Activated naive CD4-positive, alpha-beta T cell treated with anti-CD3 and anti-CD28 coated beads for 36 hours (primary cell): Measurements from ENCODE around the gene SMIM38. TPM values are rescaled to one million over a fixed set of nuclear protein-coding genes. Genes with fewer than 3 reads are reported as not detected.

Experiments
- CTCF ChIA-PET: fragments of 350-600 bp; sonication (Branson Sonifier 250); formaldehyde crosslinking; loops from one replicate; lab custom pipeline; 2021; ENCODE audit warnings: antibody characterized with exemption; lab: Charles Lee
- DNase-seq: peaks from one replicate; pipeline ENCODE4 v3.0.0-alpha.2; 2020
- H3K27ac Mint-ChIP-seq: one replicate; pipeline ENCODE4 v1.8.0; 2021; ENCODE audit warnings: mild to moderate bottlenecking, mixed read lengths
- H3K27me3 Mint-ChIP-seq: one replicate; pipeline ENCODE4 v1.8.0; 2021; ENCODE audit warnings: low read depth, mixed read lengths
- H3K36me3 Mint-ChIP-seq: one replicate; pipeline ENCODE4 v1.8.0; 2021; ENCODE audit warnings: low read depth, mixed read lengths
- H3K4me1 Mint-ChIP-seq: one replicate; pipeline ENCODE4 v1.8.0; 2021; ENCODE audit warnings: low read depth, mixed read lengths
- H3K4me3 Mint-ChIP-seq: one replicate; pipeline ENCODE4 v1.8.0; 2021; ENCODE audit warnings: mild to moderate bottlenecking, moderate library complexity, mixed read lengths
- H3K9me3 Mint-ChIP-seq: one replicate; pipeline ENCODE4 v1.8.0; 2021; ENCODE audit warnings: mixed read lengths
- intact Hi-C: fragments of 100-400 bp; cut with micrococcal nuclease; formaldehyde crosslinking; loops from one replicate; pipeline ENCODE4 v1.15.1; 2023
- total RNA-seq, 2 experiments: library from RNA; stranded (reverse); gene quantifications; one replicate each; pipeline ENCODE4 v1.2.3, GENCODE V29; 2021

Gene SMIM38
- total RNA-seq, 2 experiments from 2014 or later, result 0.12 to 0.17 TPM

GRCh38 chr11:69186316-69187260 is 30.9 kb downstream of the SMIM38 start:
- H3K36me3 Mint-ChIP-seq, result no peaks in the 10 kb centered on the region
- H3K27ac Mint-ChIP-seq, result no peak overlapping the region
- no peaks in the 10 kb centered on the region for H3K27me3 Mint-ChIP-seq
- H3K4me1 Mint-ChIP-seq, result no peaks in the 10 kb centered on the region
- no peak overlapping the region for H3K4me3 Mint-ChIP-seq
- CTCF ChIA-PET, result no interaction called here
- H3K9me3 Mint-ChIP-seq, result peaks cover 10% of the 10 kb centered on the region
- intact Hi-C loops, result no loop called here
- DNase-seq, result no peak

- Mint-ChIP-seq H3K27me3 (no peaks in the 10 kb centered on the region), H3K27ac (no peak overlapping the region), H3K4me1 (peaks cover 1% of the 10 kb centered on the region), H3K4me3 (no peak overlapping the region), H3K36me3 (no peaks in the 10 kb centered on the region), H3K9me3 (peaks cover 10% of the 10 kb centered on the region)
- DNase-seq, result no peak
- CTCF ChIA-PET, result no interaction called here
- intact Hi-C loops, result no loop called here
These were observed 31.9 kb downstream of the SMIM38 start for GRCh38 chr11:69187540-69188065.

- no peak overlapping the region for H3K27ac Mint-ChIP-seq
- H3K9me3 Mint-ChIP-seq, result peaks cover 10% of the 10 kb centered on the region
- H3K36me3 Mint-ChIP-seq, result no peaks in the 10 kb centered on the region
- no peaks in the 10 kb centered on the region for H3K27me3 Mint-ChIP-seq
- no peak overlapping the region for H3K4me3 Mint-ChIP-seq
- H3K4me1 Mint-ChIP-seq, result peaks cover 5% of the 10 kb centered on the region
- intact Hi-C loops, result no loop called here
- CTCF ChIA-PET, result no interaction called here
- DNase-seq, result no peak
These were observed 33.3 kb downstream of the SMIM38 start for GRCh38 chr11:69189059-69189458.

DNA sequence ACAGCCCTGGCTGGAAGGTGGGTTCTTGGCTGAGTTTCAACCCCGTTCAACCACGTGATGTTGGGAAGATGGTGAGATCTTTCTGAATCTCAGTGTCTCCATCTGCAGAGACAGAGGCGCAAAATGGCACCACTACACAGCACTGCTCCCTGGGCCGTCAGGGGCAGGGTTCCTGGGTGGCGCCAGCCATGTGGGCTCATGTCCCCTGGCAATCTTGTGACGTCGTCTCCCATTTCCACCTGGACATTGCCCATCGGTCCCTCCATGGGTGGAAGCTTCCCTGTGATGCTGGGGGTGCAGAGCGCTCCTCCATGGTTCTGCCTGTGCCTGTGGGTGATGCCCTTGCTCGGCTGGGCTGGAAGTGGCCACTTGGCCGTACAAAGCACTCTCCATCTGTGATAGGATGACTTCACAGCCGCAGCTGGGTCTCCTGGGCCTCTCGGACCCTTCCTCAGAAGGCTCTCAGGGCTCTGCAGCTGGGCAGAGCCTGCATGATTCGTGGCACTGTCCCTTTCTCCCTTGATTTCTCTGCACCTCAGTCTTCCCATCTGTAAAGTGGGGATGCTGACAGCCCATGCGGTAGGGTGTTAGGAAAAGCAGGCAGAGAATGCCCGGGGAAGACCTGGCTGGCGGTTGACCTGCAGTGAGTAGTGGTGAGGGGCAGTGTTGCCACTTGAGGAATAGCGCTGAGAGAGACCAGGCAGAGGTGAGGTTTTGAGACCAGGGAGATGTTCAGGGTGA is 35.2 kb downstream of the SMIM38 start:
- H3K4me3 Mint-ChIP-seq, result no peak overlapping the region
- no peaks in the 10 kb centered on the region for H3K36me3 Mint-ChIP-seq
- H3K27me3 Mint-ChIP-seq, result no peaks in the 10 kb centered on the region
- H3K4me1 Mint-ChIP-seq, result peaks cover 5% of the 10 kb centered on the region
- H3K9me3 Mint-ChIP-seq, result peaks cover 16% of the 10 kb centered on the region
- CTCF ChIA-PET, result no interaction called here
- DNase-seq, result no peak
- intact Hi-C loops, result no loop called here
- no peak overlapping the region for H3K27ac Mint-ChIP-seq

DNA sequence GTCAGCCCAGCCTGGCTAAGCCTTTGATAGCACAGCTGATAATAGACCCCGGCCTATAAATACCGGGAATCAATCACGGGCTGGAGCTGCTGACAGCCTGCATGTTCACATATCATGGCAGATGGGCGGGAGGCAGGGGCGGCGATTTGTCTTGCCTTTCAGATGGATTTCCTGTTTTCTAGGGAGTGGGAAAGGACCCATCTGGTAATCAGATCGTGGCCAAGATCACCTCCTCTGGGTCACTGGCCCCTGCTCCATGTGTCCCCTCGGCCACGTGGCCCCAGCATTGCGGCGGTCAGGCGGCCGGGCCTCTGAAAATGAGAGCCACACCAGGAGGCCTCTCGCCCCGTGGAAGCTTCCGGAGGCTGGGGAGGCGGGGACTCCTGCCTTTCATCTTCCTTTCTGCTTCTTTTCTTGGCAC is 36.6 kb downstream of the SMIM38 start:
- CTCF ChIA-PET, result no interaction called here
- Mint-ChIP-seq H3K9me3 (peaks cover 16% of the 10 kb centered on the region), H3K4me3 (no peak overlapping the region), H3K36me3 (no peaks in the 10 kb centered on the region), H3K27ac (no peak overlapping the region), H3K4me1 (peaks cover 5% of the 10 kb centered on the region), H3K27me3 (no peaks in the 10 kb centered on the region)
- no peak for DNase-seq
- intact Hi-C loops, result no loop called here

GRCh38 chr11:69193151-69193550 is 37.4 kb downstream of the SMIM38 start:
- Mint-ChIP-seq H3K27me3 (no peaks in the 10 kb centered on the region), H3K36me3 (no peaks in the 10 kb centered on the region), H3K27ac (no peak overlapping the region), H3K4me1 (peaks cover 5% of the 10 kb centered on the region), H3K9me3 (peaks cover 12% of the 10 kb centered on the region), H3K4me3 (no peak overlapping the region)
- intact Hi-C loops, result no loop called here
- CTCF ChIA-PET, result no interaction called here
- no peak for DNase-seq

- intact Hi-C loops, result no loop called here
- Mint-ChIP-seq H3K4me3 (no peak overlapping the region), H3K27ac (no peak overlapping the region), H3K9me3 (peaks cover 9% of the 10 kb centered on the region), H3K27me3 (no peaks in the 10 kb centered on the region), H3K4me1 (peaks cover 5% of the 10 kb centered on the region), H3K36me3 (no peaks in the 10 kb centered on the region)
- CTCF ChIA-PET, result no interaction called here
- DNase-seq, result no peak
These were observed 37.9 kb downstream of the SMIM38 start for GRCh38 chr11:69193629-69194028.

DNA sequence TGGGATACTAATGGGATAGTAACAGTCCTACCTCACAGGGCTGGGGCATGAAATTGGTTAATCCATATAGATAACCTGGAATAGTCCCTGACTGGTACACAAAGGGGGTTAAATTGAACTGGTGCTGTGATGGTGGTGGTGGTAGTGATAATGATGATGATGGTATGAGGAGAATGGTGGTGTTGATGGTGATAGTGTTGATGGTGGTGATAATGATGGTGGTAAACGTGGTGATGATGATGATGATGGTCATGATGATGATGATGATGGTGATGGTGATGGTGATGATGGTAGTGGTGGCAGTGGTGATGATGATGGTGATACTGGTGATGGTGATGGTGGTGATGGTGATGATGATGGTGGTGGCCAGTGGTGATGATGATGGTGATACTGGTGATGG is 38.7 kb downstream of the SMIM38 start:
- DNase-seq, result no peak
- intact Hi-C loops, result no loop called here
- Mint-ChIP-seq H3K9me3 (peaks cover 6% of the 10 kb centered on the region), H3K4me3 (no peak overlapping the region), H3K36me3 (no peaks in the 10 kb centered on the region), H3K27me3 (no peaks in the 10 kb centered on the region), H3K27ac (no peak overlapping the region), H3K4me1 (peaks cover 8% of the 10 kb centered on the region)
- CTCF ChIA-PET, result no interaction called here

DNA sequence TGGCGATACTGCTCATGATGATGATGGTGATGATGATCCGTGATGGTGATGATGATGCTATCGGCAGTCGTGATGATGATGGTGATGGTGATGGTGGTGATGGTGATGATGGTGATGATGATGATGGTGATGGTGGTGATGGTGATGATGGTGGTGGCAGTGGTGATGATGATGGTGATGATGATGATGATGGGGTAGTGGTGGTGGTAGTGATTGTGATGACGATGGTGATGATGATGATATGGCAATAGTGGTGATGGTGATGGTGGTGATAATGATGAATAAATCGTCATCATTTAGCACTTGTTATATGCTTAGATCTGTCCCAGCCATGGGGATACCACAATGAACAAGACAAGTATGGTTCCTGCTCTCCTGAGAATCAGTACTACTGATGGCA is 39.2 kb downstream of the SMIM38 start:
- Mint-ChIP-seq H3K9me3 (peaks cover 6% of the 10 kb centered on the region), H3K27ac (no peak overlapping the region), H3K36me3 (no peaks in the 10 kb centered on the region), H3K27me3 (no peaks in the 10 kb centered on the region), H3K4me1 (peaks cover 10% of the 10 kb centered on the region), H3K4me3 (no peak overlapping the region)
- CTCF ChIA-PET, result no interaction called here
- intact Hi-C loops, result no loop called here
- no peak for DNase-seq

GRCh38 chr11:69195824-69196782 is 40.4 kb downstream of the SMIM38 start:
- Mint-ChIP-seq H3K9me3 (peaks cover 6% of the 10 kb centered on the region), H3K27ac (no peak overlapping the region), H3K4me3 (no peak overlapping the region), H3K4me1 (peaks cover 10% of the 10 kb centered on the region), H3K27me3 (no peaks in the 10 kb centered on the region), H3K36me3 (no peaks in the 10 kb centered on the region)
- no peak for DNase-seq
- CTCF ChIA-PET, result no interaction called here
- intact Hi-C loops, result no loop called here

DNA sequence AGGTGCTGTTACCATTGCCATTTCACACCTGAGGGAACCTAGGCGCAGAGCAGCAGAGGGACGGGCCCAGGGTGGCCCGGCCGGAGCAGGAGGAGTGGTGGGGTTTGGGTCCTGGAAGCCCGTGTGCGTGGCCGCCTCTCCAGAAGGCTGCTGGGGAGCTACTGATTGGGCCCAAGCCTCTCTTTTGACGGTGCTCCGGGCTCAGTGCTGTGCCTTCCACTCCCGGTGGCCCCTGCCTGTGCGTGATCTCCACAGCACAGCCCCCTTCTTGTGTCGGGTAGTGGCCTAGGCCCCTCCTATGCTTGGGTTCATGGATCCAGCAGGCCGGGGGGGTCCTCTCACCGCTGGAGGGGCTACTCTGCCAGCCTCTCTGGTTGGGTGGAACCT is 41.0 kb downstream of the SMIM38 start:
- no peak overlapping the region for H3K27ac Mint-ChIP-seq
- H3K9me3 Mint-ChIP-seq, result peaks cover 6% of the 10 kb centered on the region
- DNase-seq, result no peak
- CTCF ChIA-PET, result no interaction called here
- H3K27me3 Mint-ChIP-seq, result no peaks in the 10 kb centered on the region
- intact Hi-C loops, result no loop called here
- H3K4me1 Mint-ChIP-seq, result peaks cover 10% of the 10 kb centered on the region
- H3K36me3 Mint-ChIP-seq, result no peaks in the 10 kb centered on the region
- H3K4me3 Mint-ChIP-seq, result no peak overlapping the region
